T-helper 2 cell (primary cell): ENCODE data around the gene PROC.
A peak's percentile ranks its signal among the peaks of the same experiment; 100 is the strongest.

ENCODE experiments used
- DNase-seq, 5 experiments: peaks; one replicate each; pipeline versions ENCODE4 v3.0.0 to v3.0.0-alpha.2; 2012 to 2022

PROC gene

GRCh38 chr2:127463155-127463991 is 45.1 kb downstream of the PROC start:
- no peak for DNase-seq

- DNase-seq = peak in 1 of 5 experiments; percentile 22
Measured at GRCh38 chr2:127464470-127465257, 46.4 kb downstream of the PROC start.

GRCh38 chr2:127465258-127465657 is 47.0 kb downstream of the PROC start:
- DNase-seq = peak in 1 of 5 experiments; percentile 67

- no peak for DNase-seq
Measured at GRCh38 chr2:127469051-127469450, 50.8 kb downstream of the PROC start.

DNA sequence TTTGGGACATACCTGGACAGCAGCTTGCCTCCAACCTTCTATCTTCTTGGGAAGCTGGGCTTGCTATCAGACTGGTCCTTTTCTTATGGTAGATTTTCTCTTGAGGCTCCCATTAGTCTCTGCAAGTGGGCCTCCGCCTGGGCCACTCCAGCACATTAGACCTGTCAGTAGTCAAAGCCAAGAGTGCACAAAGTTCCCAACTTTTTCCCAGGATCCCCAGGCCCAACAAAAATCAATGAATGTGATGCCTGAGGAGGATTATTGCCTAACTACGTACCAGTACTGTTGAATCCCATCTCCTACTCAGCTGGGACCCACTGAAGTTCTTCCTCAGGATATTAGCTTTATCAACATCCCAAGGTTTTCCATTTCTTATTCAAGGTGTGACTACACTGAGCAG is 51.7 kb downstream of the PROC start:
- DNase-seq = no peak

DNA sequence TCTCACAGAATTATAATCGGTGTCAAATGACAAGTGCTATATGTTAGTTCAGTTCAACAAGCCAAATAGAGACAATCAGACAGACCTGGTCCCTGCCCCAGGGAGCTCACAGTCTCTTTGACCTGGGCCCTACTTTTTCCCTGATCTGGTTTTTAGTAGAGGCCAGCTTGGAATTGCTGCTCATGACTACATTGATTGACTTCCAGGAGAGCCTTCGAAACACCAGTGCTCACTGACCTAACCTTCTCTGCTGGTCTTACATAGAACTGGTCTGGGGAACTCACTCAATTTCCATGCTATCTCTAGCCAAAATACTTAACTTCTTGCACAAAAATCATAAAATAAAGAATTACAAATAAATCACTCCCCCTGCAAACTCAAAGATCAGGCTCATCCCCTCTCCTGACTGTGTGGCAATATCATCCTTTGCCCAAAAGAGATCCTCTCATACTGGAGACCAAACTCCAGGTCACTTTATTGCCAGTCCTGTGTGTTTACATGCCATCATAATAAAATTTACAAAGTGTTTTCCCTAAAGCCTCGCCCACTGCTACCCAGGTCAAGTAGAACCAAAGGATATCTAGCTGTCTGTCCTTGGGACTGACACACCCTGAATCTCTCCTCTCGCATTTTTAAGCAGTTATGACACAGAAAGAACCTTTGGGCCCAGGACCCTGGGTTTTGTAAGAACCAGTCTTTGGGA is 53.2 kb downstream of the PROC start:
- DNase-seq = no peak

- DNase-seq = no peak
Measured at GRCh38 chr2:127472268-127472667, 54.0 kb downstream of the PROC start.

DNA sequence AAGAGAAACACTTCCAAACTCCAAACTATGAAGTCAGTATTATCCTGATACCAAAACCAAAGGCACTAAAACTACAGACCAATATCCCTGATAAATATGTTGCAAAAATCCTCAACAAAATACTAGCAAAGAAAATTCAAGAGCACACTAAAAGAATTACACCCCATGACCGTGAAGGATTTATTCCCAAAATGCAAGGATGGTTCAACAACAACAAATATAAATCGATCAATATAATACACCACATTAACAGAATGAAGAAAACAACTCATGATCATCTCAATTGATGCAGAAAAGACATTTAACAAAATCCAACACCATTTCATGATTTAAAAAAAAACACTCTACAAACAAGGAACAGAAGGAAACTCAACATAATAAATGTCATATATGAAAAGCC is 57.6 kb downstream of the PROC start:
- DNase-seq = no peak
